Mesothelial cell of epicardium (in vitro differentiated cells): Measurements from ENCODE around the gene NACC2. TPM values are rescaled to one million over a fixed set of nuclear protein-coding genes. Genes with fewer than 3 reads are reported as not detected.

ENCODE experiments used
- DNase-seq, 2 experiments: peaks; one replicate each; pipeline ENCODE4 v3.0.0; 2021; ENCODE audit warnings: low spot score in 2 of 2; ENCODE audit not compliant: unreplicated experiment in 2 of 2
- H3K27ac Mint-ChIP-seq: 2 replicates; pipeline ENCODE4 v1.8.0; 2021; ENCODE audit warnings: mixed read lengths
- H3K27me3 Mint-ChIP-seq: 2 replicates; pipeline ENCODE4 v1.8.0; 2021; ENCODE audit warnings: low read depth, mixed read lengths
- H3K36me3 Mint-ChIP-seq: 2 replicates; pipeline ENCODE4 v1.8.0; 2021; ENCODE audit warnings: mixed read lengths
- H3K4me1 Mint-ChIP-seq: 2 replicates; pipeline ENCODE4 v1.8.0; 2021; ENCODE audit warnings: mixed read lengths
- H3K4me3 Mint-ChIP-seq: 2 replicates; pipeline ENCODE4 v1.8.0; 2021; ENCODE audit warnings: mild to moderate bottlenecking, moderate library complexity, mixed read lengths
- H3K9me3 Mint-ChIP-seq: 2 replicates; pipeline ENCODE4 v1.8.0; 2021; ENCODE audit warnings: mixed read lengths
- total RNA-seq: library from RNA; stranded (reverse); gene quantifications from 3 replicates; pipeline ENCODE4 v1.2.1, GENCODE V29; 2021
- TF ChIP-seq, protein P1 (sequence below): fragments of 200-600 bp; sonication (generic); IDR thresholded peaks from one replicate; pipeline ENCODE4 v1.5.0; 2021; ENCODE audit warnings: antibody characterized with exemption; ENCODE audit not compliant: unreplicated experiment

The NACC2 gene
- total RNA-seq, 1 donor from 2014 or later, result 18.4 TPM

DNA sequence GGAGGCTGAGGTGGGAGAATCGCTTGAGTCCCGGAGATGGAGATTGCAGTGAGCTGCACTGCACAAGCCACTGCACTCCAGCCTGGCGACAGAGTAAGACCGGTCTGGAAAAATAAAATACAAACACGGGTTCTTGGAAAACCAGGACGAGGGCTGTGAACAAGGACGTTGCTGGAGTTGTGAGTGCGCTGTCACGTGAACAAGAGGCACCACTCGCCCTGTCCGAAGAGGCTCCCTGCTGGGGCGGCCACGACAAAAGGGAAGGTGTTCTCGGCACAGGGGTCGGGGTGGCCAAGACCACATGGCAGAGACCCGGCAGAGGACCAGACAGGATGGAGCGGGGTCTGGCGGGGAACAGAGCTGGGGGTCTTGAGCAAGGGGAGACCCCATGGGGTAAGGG, 103.3 kb downstream of the NACC2 start:
- TF ChIP-seq, protein P1, sequence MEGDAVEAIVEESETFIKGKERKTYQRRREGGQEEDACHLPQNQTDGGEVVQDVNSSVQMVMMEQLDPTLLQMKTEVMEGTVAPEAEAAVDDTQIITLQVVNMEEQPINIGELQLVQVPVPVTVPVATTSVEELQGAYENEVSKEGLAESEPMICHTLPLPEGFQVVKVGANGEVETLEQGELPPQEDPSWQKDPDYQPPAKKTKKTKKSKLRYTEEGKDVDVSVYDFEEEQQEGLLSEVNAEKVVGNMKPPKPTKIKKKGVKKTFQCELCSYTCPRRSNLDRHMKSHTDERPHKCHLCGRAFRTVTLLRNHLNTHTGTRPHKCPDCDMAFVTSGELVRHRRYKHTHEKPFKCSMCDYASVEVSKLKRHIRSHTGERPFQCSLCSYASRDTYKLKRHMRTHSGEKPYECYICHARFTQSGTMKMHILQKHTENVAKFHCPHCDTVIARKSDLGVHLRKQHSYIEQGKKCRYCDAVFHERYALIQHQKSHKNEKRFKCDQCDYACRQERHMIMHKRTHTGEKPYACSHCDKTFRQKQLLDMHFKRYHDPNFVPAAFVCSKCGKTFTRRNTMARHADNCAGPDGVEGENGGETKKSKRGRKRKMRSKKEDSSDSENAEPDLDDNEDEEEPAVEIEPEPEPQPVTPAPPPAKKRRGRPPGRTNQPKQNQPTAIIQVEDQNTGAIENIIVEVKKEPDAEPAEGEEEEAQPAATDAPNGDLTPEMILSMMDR, result no peak
- Mint-ChIP-seq H3K27me3 (no peaks in the 10 kb centered on the region), H3K4me3 (no peak overlapping the region), H3K4me1 (peaks cover 47% of the 10 kb centered on the region), H3K9me3 (no peaks in the 10 kb centered on the region), H3K36me3 (no peaks in the 10 kb centered on the region), H3K27ac (no peak overlapping the region)
- DNase-seq, result no peak

- no peak for DNase-seq
- H3K27ac Mint-ChIP-seq, result no peak overlapping the region
Observed at GRCh38 chr9:135990468-135991429, 104.3 kb downstream of the NACC2 start.

GRCh38 chr9:135989722-135990467, 105.2 kb downstream of the NACC2 start:
- Mint-ChIP-seq H3K27me3 (no peaks in the 10 kb centered on the region), H3K9me3 (no peaks in the 10 kb centered on the region), H3K36me3 (no peaks in the 10 kb centered on the region), H3K4me3 (no peak overlapping the region), H3K27ac (no peak overlapping the region), H3K4me1 (peaks cover 44% of the 10 kb centered on the region)
- no peak for DNase-seq
- TF ChIP-seq, protein P1, result no peak

More at GRCh38 chr9:135990468-135991429, 104.3 kb downstream of the NACC2 start:
- TF ChIP-seq, protein P1, result no peak
- Mint-ChIP-seq H3K27me3 (no peaks in the 10 kb centered on the region), H3K9me3 (no peaks in the 10 kb centered on the region), H3K36me3 (no peaks in the 10 kb centered on the region), H3K4me1 (peaks cover 47% of the 10 kb centered on the region), H3K4me3 (no peak overlapping the region)

DNA sequence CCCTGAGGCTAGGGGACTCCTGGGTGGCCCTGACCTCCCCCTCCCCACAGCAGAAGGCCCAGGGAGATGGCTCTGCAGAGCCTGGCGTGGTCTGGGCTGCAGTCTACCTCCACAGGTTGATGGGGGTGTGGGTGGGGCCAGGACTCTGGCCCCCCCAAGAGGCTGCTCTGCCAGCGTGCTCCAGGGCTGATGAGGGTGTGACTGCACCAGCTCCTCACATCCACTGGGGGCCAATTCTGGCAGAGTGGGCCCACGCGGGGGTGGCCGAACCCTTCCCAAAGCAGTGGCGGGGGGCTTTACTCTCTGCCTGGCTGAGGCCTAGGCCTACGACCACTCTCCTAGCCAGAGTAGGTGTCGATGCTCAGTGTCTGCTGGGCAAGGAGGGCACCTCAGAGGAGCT, 105.9 kb downstream of the NACC2 start:
- no peak overlapping the region for H3K27ac Mint-ChIP-seq
- peaks cover 4% of the 10 kb centered on the region for H3K27me3 Mint-ChIP-seq
- H3K4me3 Mint-ChIP-seq, result no peak overlapping the region
- TF ChIP-seq, protein P1, result no peak
- H3K36me3 Mint-ChIP-seq, result no peaks in the 10 kb centered on the region
- no peak for DNase-seq
- H3K9me3 Mint-ChIP-seq, result no peaks in the 10 kb centered on the region
- H3K4me1 Mint-ChIP-seq, result peaks cover 42% of the 10 kb centered on the region

DNA sequence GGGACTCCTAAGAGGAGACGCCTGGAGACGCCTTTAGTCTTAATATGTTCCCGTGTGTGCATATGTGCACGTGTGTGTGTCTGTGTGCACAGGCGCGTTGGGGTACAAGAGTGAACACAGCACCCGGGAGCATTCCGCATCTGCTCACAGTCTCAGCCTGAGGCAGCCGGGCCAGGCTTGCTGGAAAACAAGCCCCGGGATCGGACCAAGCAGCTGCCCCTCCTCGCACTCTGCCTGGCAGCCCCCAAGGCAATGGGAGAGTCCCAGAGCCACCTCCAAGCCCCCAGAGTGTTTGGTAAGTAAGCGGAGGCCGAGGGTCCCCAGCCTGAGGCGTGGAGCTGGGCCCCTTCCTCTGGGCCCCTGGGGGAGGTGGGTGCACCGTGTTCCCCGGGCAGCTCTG, 106.6 kb downstream of the NACC2 start:
- DNase-seq, result no peak
- Mint-ChIP-seq H3K4me1 (peaks cover 35% of the 10 kb centered on the region), H3K4me3 (no peak overlapping the region), H3K36me3 (no peaks in the 10 kb centered on the region), H3K9me3 (no peaks in the 10 kb centered on the region), H3K27me3 (peaks cover 4% of the 10 kb centered on the region), H3K27ac (no peak overlapping the region)
- TF ChIP-seq, protein P1, result no peak
